ENCODE measurements around the gene POP4.

Gene POP4

GRCh38 chr19:29630655-29631054 is 24.6 kb downstream of the POP4 start:
- no peak for DNase-seq (ENCODE audit: low spot score)

GRCh38 chr19:29631450-29631849 is 25.4 kb downstream of the POP4 start:
- DNase-seq (ENCODE audit: low spot score) = no peak

- no peak for DNase-seq (ENCODE audit: low spot score)
Observed at GRCh38 chr19:29634002-29634401, 27.9 kb downstream of the POP4 start.

- no peak for DNase-seq (ENCODE audit: low spot score)
Observed at GRCh38 chr19:29634423-29635130, 28.5 kb downstream of the POP4 start.

GRCh38 chr19:29635963-29636362 is 29.9 kb downstream of the POP4 start:
- DNase-seq (ENCODE audit: low spot score) = no peak

GRCh38 chr19:29636553-29637360 is 30.7 kb downstream of the POP4 start:
- no peak for DNase-seq (ENCODE audit: low spot score)

- no peak for DNase-seq (ENCODE audit: low spot score)
Observed at GRCh38 chr19:29639086-29639485, 33.0 kb downstream of the POP4 start.

- DNase-seq (ENCODE audit: low spot score) = no peak
Observed at GRCh38 chr19:29640231-29640630, 34.1 kb downstream of the POP4 start.

GRCh38 chr19:29641597-29641996 is 35.5 kb downstream of the POP4 start:
- no peak for DNase-seq (ENCODE audit: low spot score)

GRCh38 chr19:29643361-29643935 is 37.4 kb downstream of the POP4 start:
- no peak for DNase-seq (ENCODE audit: low spot score)

GRCh38 chr19:29644210-29644609 is 38.1 kb downstream of the POP4 start:
- DNase-seq (ENCODE audit: low spot score) = no peak

GRCh38 chr19:29645491-29645867 is 39.4 kb downstream of the POP4 start:
- no peak for DNase-seq (ENCODE audit: low spot score)

- DNase-seq (ENCODE audit: low spot score) = no peak
Observed at GRCh38 chr19:29645911-29646310, 39.8 kb downstream of the POP4 start.

- no peak for DNase-seq (ENCODE audit: low spot score)
Observed at GRCh38 chr19:29650772-29651387, 44.8 kb downstream of the POP4 start.

- no peak for DNase-seq (ENCODE audit: low spot score)
Observed at GRCh38 chr19:29651622-29652394, 45.7 kb downstream of the POP4 start.

GRCh38 chr19:29653398-29653797 is 47.3 kb downstream of the POP4 start:
- no peak for DNase-seq (ENCODE audit: low spot score)

GRCh38 chr19:29655648-29656335 is 49.7 kb downstream of the POP4 start:
- no peak for DNase-seq (ENCODE audit: low spot score)

- DNase-seq (ENCODE audit: low spot score) = no peak
Observed at GRCh38 chr19:29658221-29658991, 52.3 kb downstream of the POP4 start.

- DNase-seq (ENCODE audit: low spot score) = no peak
Observed at GRCh38 chr19:29660835-29661234, 54.8 kb downstream of the POP4 start.

- DNase-seq (ENCODE audit: low spot score) = no peak
Observed at GRCh38 chr19:29662278-29662603, 56.2 kb downstream of the POP4 start.
